Liver (tissue), 9 donors: ENCODE data around the gene SLC7A6OS. TPM values are rescaled to one million over a fixed set of nuclear protein-coding genes. Genes with fewer than 3 reads are reported as not detected.
"Not testable (repeated sequence)": the region's sequence is repeated elsewhere in the genome, so short reads cannot be mapped to it uniquely, and the experiment has no call there.

Experiments used
- DNase-seq: peaks from one replicate; pipeline ENCODE4 v3.0.0-alpha.2; 2017; ENCODE audit warnings: low spot score
- H3K27ac ChIP-seq, 2 donors: one replicate each; pipeline ENCODE4 v1.7.0; 2013; ENCODE audit warnings: inconsistent platforms in 2 of 2, low read length in 2 of 2, control low read depth in 1 of 2, low read depth in 1 of 2, mild to moderate bottlenecking in 1 of 2
- H3K27me3 ChIP-seq, 4 donors: one replicate each; pipeline versions ENCODE4 v1.6.1 to v1.7.0; 2013; ENCODE audit warnings: low read length in 3 of 4, inconsistent platforms in 1 of 4, mild to moderate bottlenecking in 1 of 4, moderate library complexity in 1 of 4; ENCODE audit not compliant: control insufficient read depth in 4 of 4, insufficient read depth in 4 of 4
- H3K36me3 ChIP-seq, 4 donors: one replicate each; pipeline versions ENCODE4 v1.6.1 to v1.7.0; 2013; ENCODE audit warnings: low read length in 3 of 4, mild to moderate bottlenecking in 3 of 4, low read depth in 1 of 4, moderate library complexity in 1 of 4; ENCODE audit not compliant: control insufficient read depth in 4 of 4, insufficient read depth in 3 of 4
- H3K4me1 ChIP-seq, 4 donors: one replicate each; pipeline versions ENCODE4 v1.6.1 to v1.7.0; 2013; ENCODE audit warnings: low read length in 3 of 4, mild to moderate bottlenecking in 3 of 4, moderate library complexity in 1 of 4; ENCODE audit not compliant: control insufficient read depth in 4 of 4, insufficient read depth in 4 of 4
- H3K4me3 ChIP-seq, 3 donors: one replicate each; pipeline versions ENCODE4 v1.6.1 to v1.7.0; 2013; ENCODE audit warnings: low read length in 3 of 3, control low read depth in 1 of 3, low read depth in 1 of 3, mild to moderate bottlenecking in 1 of 3
- H3K9ac ChIP-seq, 2 donors: one replicate each; pipeline ENCODE4 v1.7.0; 2013; ENCODE audit warnings: low read length in 2 of 2, mild to moderate bottlenecking in 2 of 2, moderate library complexity in 2 of 2, control low read depth in 1 of 2, low read depth in 1 of 2
- H3K9me3 ChIP-seq, 4 donors: one replicate each; pipeline versions ENCODE4 v1.6.1 to v1.7.0; 2013; ENCODE audit warnings: low read length in 3 of 4; ENCODE audit not compliant: control insufficient read depth in 4 of 4
- ATF3 ChIP-seq: IDR thresholded peaks from 2 replicates; pipeline ENCODE4 v1.6.1; 2016; ENCODE audit warnings: antibody characterized with exemption
- EGR1 ChIP-seq, 2 donors: IDR thresholded peaks; 2 replicates each; pipeline ENCODE4 v1.6.1; 2016 to 2018; ENCODE audit warnings: antibody characterized with exemption in 2 of 2, low read depth in 2 of 2
- FOXA1 ChIP-seq: IDR thresholded peaks from 2 replicates; pipeline ENCODE4 v1.6.1; 2016; ENCODE audit warnings: antibody characterized with exemption
- FOXA2 ChIP-seq: IDR thresholded peaks from 2 replicates; pipeline ENCODE4 v1.6.1; 2016; ENCODE audit warnings: antibody characterized with exemption
- GABPA ChIP-seq, 2 donors: IDR thresholded peaks in 1 of 2; conservative IDR thresholded peaks in 1 of 2; 2 replicates each; pipeline ENCODE4 v1.6.1; 2016; ENCODE audit warnings: antibody characterized with exemption in 2 of 2, mild to moderate bottlenecking in 1 of 2, moderate library complexity in 1 of 2
- HNF4A ChIP-seq, 2 donors: conservative IDR thresholded peaks; 2 replicates each; pipeline ENCODE4 v1.6.1; 2016; ENCODE audit warnings: antibody characterized with exemption in 2 of 2, mild to moderate bottlenecking in 2 of 2
- JUND ChIP-seq, 2 donors: IDR thresholded peaks; 2 replicates each; pipeline ENCODE4 v1.6.1; 2016; ENCODE audit warnings: antibody characterized with exemption in 2 of 2
- MAX ChIP-seq: IDR thresholded peaks from 2 replicates; pipeline ENCODE4 v1.6.1; 2016; ENCODE audit warnings: antibody characterized with exemption
- NR2F2 ChIP-seq: IDR thresholded peaks from 2 replicates; pipeline ENCODE4 v1.6.1; 2016; ENCODE audit warnings: antibody characterized with exemption
- RAD21 ChIP-seq, 2 donors: IDR thresholded peaks; 2 replicates each; pipeline ENCODE4 v1.6.1; 2016; ENCODE audit warnings: antibody characterized with exemption in 2 of 2, mild to moderate bottlenecking in 2 of 2
- RXRA ChIP-seq, 2 donors: IDR thresholded peaks; 2 replicates each; pipeline ENCODE4 v1.6.1; 2017 to 2018; ENCODE audit warnings: antibody characterized with exemption in 2 of 2, mild to moderate bottlenecking in 1 of 2
- TAF1 ChIP-seq: conservative IDR thresholded peaks from 2 replicates; pipeline ENCODE4 v1.6.1; 2016; ENCODE audit warnings: antibody characterized with exemption, mild to moderate bottlenecking
- WGBS: extraction: QIAGEN DNeasy Blood & Tissue Kit; methylation state at CpG from one replicate; pipeline ENCODE4 v1.1.7; 2013; 5-methylcytosine and 5-hydroxymethylcytosine counted together
- polyA plus RNA-seq, 2 donors: library from polyadenylated mRNA; stranded (reverse) in 1 of 2; unstranded in 1 of 2; fragments of 200-250 nt in 1 of 2; fragments of >200 nt in 1 of 2; fragmentation: Nextera tagmentation in 1 of 2; extraction: Ambion mirVana in 1 of 2; gene quantifications; one replicate each; pipeline versions ENCODE4 v1.2.1 to v1.2.3, GENCODE V29; 2013 to 2015
- total RNA-seq, 2 donors: library from RNA; depleted of rRNA; stranded (reverse); fragments of >200 nt; gene quantifications; one replicate each; pipeline ENCODE4 v1.2.3, GENCODE V29; 2014
- TF ChIP-seq, protein P1 (sequence below): IDR thresholded peaks from 2 replicates; pipeline ENCODE4 v1.6.1; 2016; ENCODE audit warnings: antibody characterized with exemption, mild to moderate bottlenecking
- donor health status: healthy.
- donor health status: healthy.
- donor health status: healthy.
- donor health status: healthy.
- donor health status: healthy.

SLC7A6OS gene
- total and polyA plus RNA-seq, 4 donors = 2.6 to 8.3 (median 5.5) TPM

GRCh38 chr16:68289202-68289601, 21.5 kb downstream of the SLC7A6OS start:
- peaks cover 0 to 3% (median 0%) of the 10 kb centered on the region in 4 donors for H3K4me1 ChIP-seq
- H3K9ac ChIP-seq = no peak overlapping the region
- no peaks in the 10 kb centered on the region for H3K36me3 ChIP-seq
- DNase-seq = no peak
- TF ChIP-seq FOXA2 (no peak), HNF4A (conservative IDR thresholded peaks at IDR 0.05) (no peak), MAX (no peak), RAD21 (IDR thresholded peaks at IDR 0.05) (no peak), GABPA (IDR thresholded peaks at IDR 0.05 in 1 of 2, conservative IDR thresholded peaks at IDR 0.05 in 1 of 2) (no peak), FOXA1 (no peak), ATF3 (no peak), RXRA (IDR thresholded peaks at IDR 0.05) (no peak), NR2F2 (no peak)
- TF ChIP-seq, protein P1, sequence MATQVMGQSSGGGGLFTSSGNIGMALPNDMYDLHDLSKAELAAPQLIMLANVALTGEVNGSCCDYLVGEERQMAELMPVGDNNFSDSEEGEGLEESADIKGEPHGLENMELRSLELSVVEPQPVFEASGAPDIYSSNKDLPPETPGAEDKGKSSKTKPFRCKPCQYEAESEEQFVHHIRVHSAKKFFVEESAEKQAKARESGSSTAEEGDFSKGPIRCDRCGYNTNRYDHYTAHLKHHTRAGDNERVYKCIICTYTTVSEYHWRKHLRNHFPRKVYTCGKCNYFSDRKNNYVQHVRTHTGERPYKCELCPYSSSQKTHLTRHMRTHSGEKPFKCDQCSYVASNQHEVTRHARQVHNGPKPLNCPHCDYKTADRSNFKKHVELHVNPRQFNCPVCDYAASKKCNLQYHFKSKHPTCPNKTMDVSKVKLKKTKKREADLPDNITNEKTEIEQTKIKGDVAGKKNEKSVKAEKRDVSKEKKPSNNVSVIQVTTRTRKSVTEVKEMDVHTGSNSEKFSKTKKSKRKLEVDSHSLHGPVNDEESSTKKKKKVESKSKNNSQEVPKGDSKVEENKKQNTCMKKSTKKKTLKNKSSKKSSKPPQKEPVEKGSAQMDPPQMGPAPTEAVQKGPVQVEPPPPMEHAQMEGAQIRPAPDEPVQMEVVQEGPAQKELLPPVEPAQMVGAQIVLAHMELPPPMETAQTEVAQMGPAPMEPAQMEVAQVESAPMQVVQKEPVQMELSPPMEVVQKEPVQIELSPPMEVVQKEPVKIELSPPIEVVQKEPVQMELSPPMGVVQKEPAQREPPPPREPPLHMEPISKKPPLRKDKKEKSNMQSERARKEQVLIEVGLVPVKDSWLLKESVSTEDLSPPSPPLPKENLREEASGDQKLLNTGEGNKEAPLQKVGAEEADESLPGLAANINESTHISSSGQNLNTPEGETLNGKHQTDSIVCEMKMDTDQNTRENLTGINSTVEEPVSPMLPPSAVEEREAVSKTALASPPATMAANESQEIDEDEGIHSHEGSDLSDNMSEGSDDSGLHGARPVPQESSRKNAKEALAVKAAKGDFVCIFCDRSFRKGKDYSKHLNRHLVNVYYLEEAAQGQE = no peak
- no peak overlapping the region for H3K4me3 ChIP-seq
- H3K27ac ChIP-seq = peak overlapping the region in 1 of 2 donors; percentile 10
- H3K27me3 ChIP-seq = no peaks in the 10 kb centered on the region
- 96% methylated on average over 2 of the region's 2 CpGs for WGBS
- no peaks in the 10 kb centered on the region for H3K9me3 ChIP-seq

DNA sequence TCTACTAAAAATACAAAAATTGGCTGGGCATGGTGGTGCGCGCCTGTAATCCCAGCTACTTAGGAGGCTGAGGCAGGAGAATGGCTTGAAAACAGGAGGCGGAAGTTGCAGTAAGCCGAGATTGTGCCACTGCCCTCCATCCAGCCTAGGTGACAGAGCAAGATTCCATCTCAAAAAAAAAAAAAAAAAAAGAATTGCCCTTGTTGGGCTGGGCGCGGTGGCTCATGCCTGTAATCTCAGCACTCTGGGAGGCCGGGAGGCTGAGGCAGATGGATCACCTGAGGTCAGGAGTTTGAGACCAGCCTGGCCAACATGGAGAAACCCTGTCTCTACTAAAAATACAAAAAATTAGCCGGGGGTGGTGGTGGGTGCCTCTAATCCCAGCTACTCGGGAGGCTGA, 21.9 kb downstream of the SLC7A6OS start:
- not testable (repeated sequence) for H3K9ac ChIP-seq, DNase-seq, H3K4me3 ChIP-seq, H3K27ac ChIP-seq, H3K27me3 ChIP-seq, H3K4me1 ChIP-seq, H3K9me3 ChIP-seq, H3K36me3 ChIP-seq
- WGBS = 90% methylated on average over 9 of the region's 9 CpGs

DNA sequence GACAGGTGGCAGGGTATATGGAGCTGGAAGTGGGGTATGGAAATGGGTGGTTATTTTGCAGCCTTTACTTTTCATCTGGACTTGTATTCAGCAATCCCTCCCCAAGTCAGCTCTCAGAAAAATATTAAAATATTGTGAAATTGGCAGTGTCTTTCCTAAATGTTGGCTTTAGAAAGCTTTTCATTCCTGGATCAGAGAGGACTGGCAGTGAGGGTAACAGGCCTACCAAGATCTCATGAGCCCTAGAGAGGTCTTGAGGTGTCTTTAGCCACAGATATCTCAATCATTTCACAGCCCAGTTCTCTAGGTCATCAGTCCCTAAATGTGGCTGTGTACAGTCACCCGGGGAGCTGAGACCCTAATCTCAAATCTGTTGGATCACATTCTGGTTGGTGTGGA, 22.5 kb downstream of the SLC7A6OS start:
- Histone ChIP-seq H3K4me3 (no peak overlapping the region), H3K9ac (no peak overlapping the region), H3K27ac (no peak overlapping the region), H3K9me3 (no peaks in the 10 kb centered on the region), H3K36me3 (no peaks in the 10 kb centered on the region), H3K4me1 (peaks cover 0 to 3% (median 0%) of the 10 kb centered on the region in 4 donors), H3K27me3 (no peaks in the 10 kb centered on the region)
- no peak for DNase-seq
- WGBS = 80% methylated on average over 1 of the region's 1 CpG
- TF ChIP-seq HNF4A (conservative IDR thresholded peaks at IDR 0.05) = no peak
- TF ChIP-seq JUND (IDR thresholded peaks at IDR 0.05) = no peak
- no peak for TF ChIP-seq TAF1
- TF ChIP-seq EGR1 (IDR thresholded peaks at IDR 0.05; ENCODE audit: low read depth in 2 of 2) = no peak
